ENCODE data around the gene WRAP73. TPM values are rescaled to one million over a fixed set of nuclear protein-coding genes. Genes with fewer than 3 reads are reported as not detected.

WRAP73 gene
- total RNA-seq, 1 donor from 2014 or later: 38.6 TPM

DNA sequence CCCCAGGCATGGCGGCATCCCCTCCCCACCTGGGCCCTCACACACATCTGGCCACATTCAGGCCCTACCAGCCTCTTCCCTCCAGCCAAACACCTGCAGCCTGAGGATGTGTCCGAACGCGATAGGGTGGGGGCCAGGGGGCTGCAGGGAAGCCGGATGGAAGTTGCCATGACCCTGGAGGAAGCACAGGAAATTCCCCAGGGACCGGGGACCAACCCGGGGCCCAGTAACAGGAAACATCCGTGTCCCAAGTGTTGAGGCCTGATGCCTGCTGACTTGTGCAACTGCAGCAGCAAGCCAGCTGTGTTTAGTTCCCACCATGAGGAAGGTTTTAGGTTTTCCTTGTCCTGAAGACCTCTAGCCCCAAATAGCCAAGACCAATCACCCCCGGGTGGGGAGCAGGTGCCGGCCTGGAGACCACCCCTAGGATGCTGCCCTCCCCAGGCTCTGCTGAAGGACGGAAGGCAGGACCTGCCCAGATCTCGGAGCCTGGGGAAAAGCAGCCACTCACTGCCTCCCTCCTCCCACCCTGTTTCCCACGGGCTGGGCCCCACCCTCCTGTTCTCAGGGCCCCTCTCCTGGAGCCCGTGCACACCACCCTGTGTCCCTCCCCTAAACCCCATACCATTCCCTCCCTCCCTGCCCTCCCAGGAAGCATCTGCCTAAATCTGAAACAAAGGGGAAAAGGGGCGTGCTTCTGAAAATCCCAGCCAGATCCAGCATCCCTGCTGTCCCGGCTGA, 68.4 kb downstream of the WRAP73 start:
- intact Hi-C loops (cut with micrococcal nuclease): no loop called here

Other genes starting within 250 kb of the WRAP73 start
- gene ARHGEF16, start 195.4 kb downstream of the WRAP73 start, total RNA-seq: not detected in 2 replicates
- 10.0 and 11.3 TPM in 2 replicates for gene MEGF6, start 38.6 kb downstream of the WRAP73 start, total RNA-seq
- gene TPRG1L, start 25.1 kb downstream of the WRAP73 start, total RNA-seq: 10.4 and 11.0 TPM in 2 replicates
- gene TP73, start 2.4 kb upstream of the WRAP73 start, total RNA-seq: 2.6 and 2.7 TPM in 2 replicates
- gene CCDC27, start 102.3 kb upstream of the WRAP73 start, total RNA-seq: not detected in 2 replicates
- gene SMIM1, start 122.6 kb upstream of the WRAP73 start, total RNA-seq: not detected in 2 replicates
- gene LRRC47, start 146.4 kb upstream of the WRAP73 start, total RNA-seq: 34.8 and 40.4 TPM in 2 replicates
- gene CEP104, start 207.1 kb upstream of the WRAP73 start, total RNA-seq: 43.0 and 44.7 TPM in 2 replicates
- 11.2 and 12.7 TPM in 2 replicates for gene DFFB, start 207.4 kb upstream of the WRAP73 start, total RNA-seq